Measurements from ENCODE around the gene SNORC.

- no peak for TF ChIP-seq EZH2 (IDR thresholded peaks at IDR 0.05; ENCODE audit: insufficient read depth, low read length)
- TF ChIP-seq, protein P1, sequence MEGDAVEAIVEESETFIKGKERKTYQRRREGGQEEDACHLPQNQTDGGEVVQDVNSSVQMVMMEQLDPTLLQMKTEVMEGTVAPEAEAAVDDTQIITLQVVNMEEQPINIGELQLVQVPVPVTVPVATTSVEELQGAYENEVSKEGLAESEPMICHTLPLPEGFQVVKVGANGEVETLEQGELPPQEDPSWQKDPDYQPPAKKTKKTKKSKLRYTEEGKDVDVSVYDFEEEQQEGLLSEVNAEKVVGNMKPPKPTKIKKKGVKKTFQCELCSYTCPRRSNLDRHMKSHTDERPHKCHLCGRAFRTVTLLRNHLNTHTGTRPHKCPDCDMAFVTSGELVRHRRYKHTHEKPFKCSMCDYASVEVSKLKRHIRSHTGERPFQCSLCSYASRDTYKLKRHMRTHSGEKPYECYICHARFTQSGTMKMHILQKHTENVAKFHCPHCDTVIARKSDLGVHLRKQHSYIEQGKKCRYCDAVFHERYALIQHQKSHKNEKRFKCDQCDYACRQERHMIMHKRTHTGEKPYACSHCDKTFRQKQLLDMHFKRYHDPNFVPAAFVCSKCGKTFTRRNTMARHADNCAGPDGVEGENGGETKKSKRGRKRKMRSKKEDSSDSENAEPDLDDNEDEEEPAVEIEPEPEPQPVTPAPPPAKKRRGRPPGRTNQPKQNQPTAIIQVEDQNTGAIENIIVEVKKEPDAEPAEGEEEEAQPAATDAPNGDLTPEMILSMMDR (IDR thresholded peaks at IDR 0.05; ENCODE audit: insufficient read depth, low read depth, low read length) = no peak
These were observed 26.0 kb downstream of the SNORC start for GRCh38 chr2:232896111-232896510.
